ENCODE results near the gene SIRT3.
"Not testable (repeated sequence)": the region's sequence is repeated elsewhere in the genome, so short reads cannot be mapped to it uniquely, and the experiment has no call there.

- TF ChIP-seq, protein P1, sequence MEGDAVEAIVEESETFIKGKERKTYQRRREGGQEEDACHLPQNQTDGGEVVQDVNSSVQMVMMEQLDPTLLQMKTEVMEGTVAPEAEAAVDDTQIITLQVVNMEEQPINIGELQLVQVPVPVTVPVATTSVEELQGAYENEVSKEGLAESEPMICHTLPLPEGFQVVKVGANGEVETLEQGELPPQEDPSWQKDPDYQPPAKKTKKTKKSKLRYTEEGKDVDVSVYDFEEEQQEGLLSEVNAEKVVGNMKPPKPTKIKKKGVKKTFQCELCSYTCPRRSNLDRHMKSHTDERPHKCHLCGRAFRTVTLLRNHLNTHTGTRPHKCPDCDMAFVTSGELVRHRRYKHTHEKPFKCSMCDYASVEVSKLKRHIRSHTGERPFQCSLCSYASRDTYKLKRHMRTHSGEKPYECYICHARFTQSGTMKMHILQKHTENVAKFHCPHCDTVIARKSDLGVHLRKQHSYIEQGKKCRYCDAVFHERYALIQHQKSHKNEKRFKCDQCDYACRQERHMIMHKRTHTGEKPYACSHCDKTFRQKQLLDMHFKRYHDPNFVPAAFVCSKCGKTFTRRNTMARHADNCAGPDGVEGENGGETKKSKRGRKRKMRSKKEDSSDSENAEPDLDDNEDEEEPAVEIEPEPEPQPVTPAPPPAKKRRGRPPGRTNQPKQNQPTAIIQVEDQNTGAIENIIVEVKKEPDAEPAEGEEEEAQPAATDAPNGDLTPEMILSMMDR (IDR thresholded peaks at IDR 0.05), result not testable (repeated sequence)
- not testable (repeated sequence) for TF ChIP-seq POLR2A (IDR thresholded peaks at IDR 0.05)
These were observed 15.4 kb downstream of the SIRT3 start for GRCh38 chr11:220641-221215.
